Liver (tissue), 9 donors: ENCODE results near the gene NDUFS6. TPM values are rescaled to one million over a fixed set of nuclear protein-coding genes. Genes with fewer than 3 reads are reported as not detected.

Source experiments
- DNase-seq: peaks from one replicate; pipeline ENCODE4 v3.0.0-alpha.2; 2017; ENCODE audit warnings: low spot score
- H3K27ac ChIP-seq, 2 donors: one replicate each; pipeline ENCODE4 v1.7.0; 2013; ENCODE audit warnings: inconsistent platforms in 2 of 2, low read length in 2 of 2, control low read depth in 1 of 2, low read depth in 1 of 2, mild to moderate bottlenecking in 1 of 2
- H3K27me3 ChIP-seq, 4 donors: one replicate each; pipeline versions ENCODE4 v1.6.1 to v1.7.0; 2013; ENCODE audit warnings: low read length in 3 of 4, inconsistent platforms in 1 of 4, mild to moderate bottlenecking in 1 of 4, moderate library complexity in 1 of 4; ENCODE audit not compliant: control insufficient read depth in 4 of 4, insufficient read depth in 4 of 4
- H3K36me3 ChIP-seq, 4 donors: one replicate each; pipeline versions ENCODE4 v1.6.1 to v1.7.0; 2013; ENCODE audit warnings: low read length in 3 of 4, mild to moderate bottlenecking in 3 of 4, low read depth in 1 of 4, moderate library complexity in 1 of 4; ENCODE audit not compliant: control insufficient read depth in 4 of 4, insufficient read depth in 3 of 4
- H3K4me1 ChIP-seq, 4 donors: one replicate each; pipeline versions ENCODE4 v1.6.1 to v1.7.0; 2013; ENCODE audit warnings: low read length in 3 of 4, mild to moderate bottlenecking in 3 of 4, moderate library complexity in 1 of 4; ENCODE audit not compliant: control insufficient read depth in 4 of 4, insufficient read depth in 4 of 4
- H3K4me3 ChIP-seq, 3 donors: one replicate each; pipeline versions ENCODE4 v1.6.1 to v1.7.0; 2013; ENCODE audit warnings: low read length in 3 of 3, control low read depth in 1 of 3, low read depth in 1 of 3, mild to moderate bottlenecking in 1 of 3
- H3K9ac ChIP-seq, 2 donors: one replicate each; pipeline ENCODE4 v1.7.0; 2013; ENCODE audit warnings: low read length in 2 of 2, mild to moderate bottlenecking in 2 of 2, moderate library complexity in 2 of 2, control low read depth in 1 of 2, low read depth in 1 of 2
- H3K9me3 ChIP-seq, 4 donors: one replicate each; pipeline versions ENCODE4 v1.6.1 to v1.7.0; 2013; ENCODE audit warnings: low read length in 3 of 4; ENCODE audit not compliant: control insufficient read depth in 4 of 4
- EGR1 ChIP-seq, 2 donors: IDR thresholded peaks; 2 replicates each; pipeline ENCODE4 v1.6.1; 2016 to 2018; ENCODE audit warnings: antibody characterized with exemption in 2 of 2, low read depth in 2 of 2
- FOXA1 ChIP-seq: IDR thresholded peaks from 2 replicates; pipeline ENCODE4 v1.6.1; 2016; ENCODE audit warnings: antibody characterized with exemption
- FOXA2 ChIP-seq: IDR thresholded peaks from 2 replicates; pipeline ENCODE4 v1.6.1; 2016; ENCODE audit warnings: antibody characterized with exemption
- GABPA ChIP-seq, 2 donors: IDR thresholded peaks in 1 of 2; conservative IDR thresholded peaks in 1 of 2; 2 replicates each; pipeline ENCODE4 v1.6.1; 2016; ENCODE audit warnings: antibody characterized with exemption in 2 of 2, mild to moderate bottlenecking in 1 of 2, moderate library complexity in 1 of 2
- HNF4A ChIP-seq, 2 donors: conservative IDR thresholded peaks; 2 replicates each; pipeline ENCODE4 v1.6.1; 2016; ENCODE audit warnings: antibody characterized with exemption in 2 of 2, mild to moderate bottlenecking in 2 of 2
- HNF4G ChIP-seq: IDR thresholded peaks from 2 replicates; pipeline ENCODE4 v1.6.1; 2016; ENCODE audit warnings: antibody characterized with exemption
- JUND ChIP-seq, 2 donors: IDR thresholded peaks; 2 replicates each; pipeline ENCODE4 v1.6.1; 2016; ENCODE audit warnings: antibody characterized with exemption in 2 of 2
- NR2F2 ChIP-seq: IDR thresholded peaks from 2 replicates; pipeline ENCODE4 v1.6.1; 2016; ENCODE audit warnings: antibody characterized with exemption
- RAD21 ChIP-seq, 2 donors: IDR thresholded peaks; 2 replicates each; pipeline ENCODE4 v1.6.1; 2016; ENCODE audit warnings: antibody characterized with exemption in 2 of 2, mild to moderate bottlenecking in 2 of 2
- RXRA ChIP-seq, 2 donors: IDR thresholded peaks; 2 replicates each; pipeline ENCODE4 v1.6.1; 2017 to 2018; ENCODE audit warnings: antibody characterized with exemption in 2 of 2, mild to moderate bottlenecking in 1 of 2
- SP1 ChIP-seq: IDR thresholded peaks from 2 replicates; pipeline ENCODE4 v1.6.1; 2018; ENCODE audit warnings: antibody characterized with exemption, mild to moderate bottlenecking
- TAF1 ChIP-seq: conservative IDR thresholded peaks from 2 replicates; pipeline ENCODE4 v1.6.1; 2016; ENCODE audit warnings: antibody characterized with exemption, mild to moderate bottlenecking
- YY1 ChIP-seq: IDR thresholded peaks from 2 replicates; pipeline ENCODE4 v1.6.1; 2016; ENCODE audit warnings: antibody characterized with exemption, mild to moderate bottlenecking
- WGBS: extraction: QIAGEN DNeasy Blood & Tissue Kit; methylation state at CpG from one replicate; pipeline ENCODE4 v1.1.7; 2013; 5-methylcytosine and 5-hydroxymethylcytosine counted together
- polyA plus RNA-seq, 2 donors: library from polyadenylated mRNA; stranded (reverse) in 1 of 2; unstranded in 1 of 2; fragments of 200-250 nt in 1 of 2; fragments of >200 nt in 1 of 2; fragmentation: Nextera tagmentation in 1 of 2; extraction: Ambion mirVana in 1 of 2; gene quantifications; one replicate each; pipeline versions ENCODE4 v1.2.1 to v1.2.3, GENCODE V29; 2013 to 2015
- total RNA-seq, 2 donors: library from RNA; depleted of rRNA; stranded (reverse); fragments of >200 nt; gene quantifications; one replicate each; pipeline ENCODE4 v1.2.3, GENCODE V29; 2014
- TF ChIP-seq, protein P1 (sequence below): IDR thresholded peaks from 2 replicates; pipeline ENCODE4 v1.6.1; 2016; ENCODE audit warnings: antibody characterized with exemption
- TF ChIP-seq, protein P2 (sequence below): IDR thresholded peaks from 2 replicates; pipeline ENCODE4 v1.6.1; 2016; ENCODE audit warnings: antibody characterized with exemption, mild to moderate bottlenecking
- TF ChIP-seq, protein P3 (sequence below): IDR thresholded peaks from 2 replicates; pipeline ENCODE4 v1.6.1; 2016; ENCODE audit warnings: antibody characterized with exemption
- TF ChIP-seq, protein P4 (sequence below): IDR thresholded peaks from 2 replicates; pipeline ENCODE4 v1.6.1; 2016; ENCODE audit warnings: antibody characterized with exemption
- donor health status: healthy.
- donor health status: healthy.
- donor health status: healthy.
- donor health status: healthy.
- donor health status: healthy.

The NDUFS6 gene
- total and polyA plus RNA-seq, 4 donors = 18.7 to 82.5 (median 47.3) TPM

DNA sequence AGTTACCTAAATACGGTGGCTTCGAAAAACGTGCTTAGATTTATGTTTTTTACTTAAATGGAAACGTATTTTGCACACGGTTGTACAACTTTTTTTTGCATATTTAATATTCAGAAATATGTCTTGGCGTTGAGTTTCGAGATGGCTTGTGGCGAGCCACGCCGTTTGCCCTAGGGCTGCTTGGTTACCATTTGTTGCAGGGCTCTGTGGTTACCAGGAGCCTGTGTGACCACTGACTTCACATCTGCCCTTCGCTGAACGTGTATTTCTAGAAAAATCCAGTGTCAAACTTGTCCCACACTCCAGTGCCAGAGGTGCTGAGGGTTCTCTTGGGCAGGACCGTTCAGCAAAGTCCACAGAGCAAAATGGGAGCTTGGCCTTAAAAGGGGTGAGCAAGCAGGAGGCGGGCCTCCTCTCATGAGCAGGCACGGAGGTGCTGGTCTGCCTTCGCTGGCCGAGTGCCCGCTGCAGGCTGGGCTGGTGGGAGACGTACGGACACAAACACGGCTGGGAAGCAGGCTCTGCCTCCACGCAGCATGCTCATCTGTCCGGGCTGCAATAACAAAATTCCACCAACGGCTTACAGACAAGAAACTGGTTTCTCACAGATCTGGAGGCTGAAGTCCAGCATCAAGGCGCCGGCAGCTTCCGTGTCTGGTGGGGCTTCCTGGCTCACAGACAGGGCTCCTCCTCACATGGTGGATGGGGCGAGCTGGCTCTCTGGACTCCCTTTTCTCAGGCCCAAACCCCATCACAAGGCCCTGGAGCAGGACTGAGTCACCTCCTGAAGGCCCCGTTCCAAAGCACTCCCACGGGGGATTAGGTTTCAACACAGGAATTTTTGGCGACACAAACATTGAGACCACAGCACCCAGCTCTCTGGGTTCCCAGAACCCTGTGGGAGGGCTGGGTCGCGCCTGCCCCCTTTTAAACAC lies 7.0 kb upstream of the NDUFS6 start:
- H3K9ac ChIP-seq = no peak overlapping the region
- DNase-seq = no peak
- H3K36me3 ChIP-seq = peaks cover 3 to 22% (median 13%) of the 10 kb centered on the region in 4 donors
- WGBS = 90% methylated on average over 33 of the region's 33 CpGs
- TF ChIP-seq FOXA2 (no peak), GABPA (IDR thresholded peaks at IDR 0.05 in 1 of 2, conservative IDR thresholded peaks at IDR 0.05 in 1 of 2) (no peak), EGR1 (IDR thresholded peaks at IDR 0.05; ENCODE audit: low read depth in 2 of 2) (no peak), NR2F2 (no peak), HNF4G (no peak), FOXA1 (no peak), RXRA (IDR thresholded peaks at IDR 0.05) (no peak), TAF1 (no peak)
- TF ChIP-seq, protein P1, sequence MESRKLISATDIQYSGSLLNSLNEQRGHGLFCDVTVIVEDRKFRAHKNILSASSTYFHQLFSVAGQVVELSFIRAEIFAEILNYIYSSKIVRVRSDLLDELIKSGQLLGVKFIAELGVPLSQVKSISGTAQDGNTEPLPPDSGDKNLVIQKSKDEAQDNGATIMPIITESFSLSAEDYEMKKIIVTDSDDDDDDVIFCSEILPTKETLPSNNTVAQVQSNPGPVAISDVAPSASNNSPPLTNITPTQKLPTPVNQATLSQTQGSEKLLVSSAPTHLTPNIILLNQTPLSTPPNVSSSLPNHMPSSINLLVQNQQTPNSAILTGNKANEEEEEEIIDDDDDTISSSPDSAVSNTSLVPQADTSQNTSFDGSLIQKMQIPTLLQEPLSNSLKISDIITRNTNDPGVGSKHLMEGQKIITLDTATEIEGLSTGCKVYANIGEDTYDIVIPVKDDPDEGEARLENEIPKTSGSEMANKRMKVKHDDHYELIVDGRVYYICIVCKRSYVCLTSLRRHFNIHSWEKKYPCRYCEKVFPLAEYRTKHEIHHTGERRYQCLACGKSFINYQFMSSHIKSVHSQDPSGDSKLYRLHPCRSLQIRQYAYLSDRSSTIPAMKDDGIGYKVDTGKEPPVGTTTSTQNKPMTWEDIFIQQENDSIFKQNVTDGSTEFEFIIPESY = no peak
- TF ChIP-seq, protein P2, sequence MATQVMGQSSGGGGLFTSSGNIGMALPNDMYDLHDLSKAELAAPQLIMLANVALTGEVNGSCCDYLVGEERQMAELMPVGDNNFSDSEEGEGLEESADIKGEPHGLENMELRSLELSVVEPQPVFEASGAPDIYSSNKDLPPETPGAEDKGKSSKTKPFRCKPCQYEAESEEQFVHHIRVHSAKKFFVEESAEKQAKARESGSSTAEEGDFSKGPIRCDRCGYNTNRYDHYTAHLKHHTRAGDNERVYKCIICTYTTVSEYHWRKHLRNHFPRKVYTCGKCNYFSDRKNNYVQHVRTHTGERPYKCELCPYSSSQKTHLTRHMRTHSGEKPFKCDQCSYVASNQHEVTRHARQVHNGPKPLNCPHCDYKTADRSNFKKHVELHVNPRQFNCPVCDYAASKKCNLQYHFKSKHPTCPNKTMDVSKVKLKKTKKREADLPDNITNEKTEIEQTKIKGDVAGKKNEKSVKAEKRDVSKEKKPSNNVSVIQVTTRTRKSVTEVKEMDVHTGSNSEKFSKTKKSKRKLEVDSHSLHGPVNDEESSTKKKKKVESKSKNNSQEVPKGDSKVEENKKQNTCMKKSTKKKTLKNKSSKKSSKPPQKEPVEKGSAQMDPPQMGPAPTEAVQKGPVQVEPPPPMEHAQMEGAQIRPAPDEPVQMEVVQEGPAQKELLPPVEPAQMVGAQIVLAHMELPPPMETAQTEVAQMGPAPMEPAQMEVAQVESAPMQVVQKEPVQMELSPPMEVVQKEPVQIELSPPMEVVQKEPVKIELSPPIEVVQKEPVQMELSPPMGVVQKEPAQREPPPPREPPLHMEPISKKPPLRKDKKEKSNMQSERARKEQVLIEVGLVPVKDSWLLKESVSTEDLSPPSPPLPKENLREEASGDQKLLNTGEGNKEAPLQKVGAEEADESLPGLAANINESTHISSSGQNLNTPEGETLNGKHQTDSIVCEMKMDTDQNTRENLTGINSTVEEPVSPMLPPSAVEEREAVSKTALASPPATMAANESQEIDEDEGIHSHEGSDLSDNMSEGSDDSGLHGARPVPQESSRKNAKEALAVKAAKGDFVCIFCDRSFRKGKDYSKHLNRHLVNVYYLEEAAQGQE = no peak
- TF ChIP-seq, protein P3, sequence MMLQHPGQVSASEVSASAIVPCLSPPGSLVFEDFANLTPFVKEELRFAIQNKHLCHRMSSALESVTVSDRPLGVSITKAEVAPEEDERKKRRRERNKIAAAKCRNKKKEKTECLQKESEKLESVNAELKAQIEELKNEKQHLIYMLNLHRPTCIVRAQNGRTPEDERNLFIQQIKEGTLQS = no peak
- TF ChIP-seq, protein P4, sequence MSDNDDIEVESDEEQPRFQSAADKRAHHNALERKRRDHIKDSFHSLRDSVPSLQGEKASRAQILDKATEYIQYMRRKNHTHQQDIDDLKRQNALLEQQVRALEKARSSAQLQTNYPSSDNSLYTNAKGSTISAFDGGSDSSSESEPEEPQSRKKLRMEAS = no peak
- H3K4me3 ChIP-seq = no peak overlapping the region
- H3K27ac ChIP-seq = no peak overlapping the region
- H3K27me3 ChIP-seq = no peaks in the 10 kb centered on the region
- peaks cover 0 to 7% (median 5%) of the 10 kb centered on the region in 4 donors for H3K4me1 ChIP-seq
- no peaks in the 10 kb centered on the region for H3K9me3 ChIP-seq

DNA sequence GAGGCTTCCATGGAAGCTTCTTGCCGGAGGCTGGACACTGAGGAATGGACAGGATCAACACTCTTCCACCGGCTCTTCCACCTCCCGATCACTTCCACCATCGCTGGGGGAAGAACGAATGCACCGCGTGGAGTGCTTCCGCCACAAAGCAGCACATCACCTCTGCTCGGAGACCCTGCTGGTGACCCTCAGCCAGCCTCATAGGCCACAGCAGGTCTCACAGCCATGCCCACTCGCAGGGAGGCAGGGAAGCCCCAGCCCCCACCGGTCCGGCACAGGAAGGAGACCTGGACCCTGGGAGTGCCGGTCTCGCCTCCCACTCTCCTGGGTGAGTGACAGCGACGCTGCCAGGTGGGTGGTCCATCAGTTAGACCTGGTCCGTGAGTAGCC lies 6.3 kb upstream of the NDUFS6 start:
- 90% methylated on average over 17 of the region's 17 CpGs for WGBS

More for the DNA sequence above, 6.3 kb upstream of the NDUFS6 start:
- no peak for DNase-seq
- Histone ChIP-seq H3K9ac (no peak overlapping the region), H3K4me3 (no peak overlapping the region), H3K27me3 (no peaks in the 10 kb centered on the region), H3K36me3 (peaks cover 3 to 22% (median 13%) of the 10 kb centered on the region in 4 donors), H3K27ac (no peak overlapping the region), H3K9me3 (no peaks in the 10 kb centered on the region), H3K4me1 (peaks cover 0 to 7% (median 5%) of the 10 kb centered on the region in 4 donors)
- TF ChIP-seq HNF4G (no peak), RXRA (IDR thresholded peaks at IDR 0.05) (no peak), FOXA2 (no peak), RAD21 (IDR thresholded peaks at IDR 0.05) (no peak), JUND (IDR thresholded peaks at IDR 0.05) (no peak), TAF1 (no peak), HNF4A (conservative IDR thresholded peaks at IDR 0.05) (no peak), YY1 (no peak), SP1 (no peak)
- TF ChIP-seq, protein P4 = no peak
- TF ChIP-seq, protein P3 = no peak
